ENCODE measurements around the gene RAB37. TPM values are rescaled to one million over a fixed set of nuclear protein-coding genes. Genes with fewer than 3 reads are reported as not detected.

RAB37 gene
- total and polyA plus RNA-seq, 2 of the 13 experiments (the other 11 are each of a cell fraction or from before 2014, with no cell fraction given): 0.91 to 3.7 TPM

DNA sequence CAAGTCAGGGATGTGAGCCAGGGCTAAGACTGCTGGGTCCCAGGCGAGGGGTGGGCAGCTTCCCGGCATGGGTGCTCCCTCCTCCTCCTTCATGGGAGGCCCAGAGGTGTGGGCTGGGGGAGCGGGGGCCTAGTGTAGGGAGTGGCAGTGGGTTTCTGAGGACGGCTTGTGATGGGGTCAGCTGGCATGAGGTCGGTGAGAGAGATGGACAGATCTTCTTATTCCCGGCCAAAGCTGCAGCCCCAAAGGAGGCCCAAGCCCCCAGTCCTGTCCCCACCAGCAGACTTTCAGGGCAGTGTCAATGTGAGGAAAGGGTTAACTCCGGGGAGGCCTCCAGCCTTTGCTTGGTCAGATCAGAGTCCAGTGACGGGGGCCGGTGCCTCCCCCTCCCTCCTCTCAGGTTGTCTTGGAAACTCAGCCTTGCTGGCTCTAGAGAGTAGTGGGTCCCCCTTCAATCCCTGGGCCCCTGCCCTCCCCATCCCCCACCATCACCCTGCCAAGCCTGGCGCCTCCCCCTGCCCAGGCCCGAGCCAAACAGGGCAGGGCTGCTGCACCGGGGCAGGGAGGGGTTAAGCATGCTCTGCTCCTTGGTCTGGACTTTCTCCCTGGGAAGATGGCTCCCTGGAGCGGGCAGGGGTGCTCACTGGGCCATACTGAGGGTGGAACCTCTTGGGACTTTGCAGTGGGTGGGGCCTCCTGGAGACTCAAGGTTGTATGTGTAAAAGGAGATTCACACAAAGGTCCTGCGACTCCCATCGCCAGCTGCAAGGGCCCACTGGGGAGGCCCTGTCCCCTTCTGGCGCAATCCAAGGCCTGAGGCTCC, 26.7 kb downstream of the RAB37 start (continued):
- 0 out of 2 replicates have a peak, but pooled peaks have one; percentile 7 for TF ChIP-seq BHLHE40 (IDR thresholded peaks at IDR 0.05; ENCODE audit: low read length)
- TF ChIP-seq NPAS2 (CRISPR knock-in tag; IDR thresholded peaks at IDR 0.05; ENCODE audit: borderline replicate concordance): no peak
- peak; percentile 75; the same call in 1 of the 2 replicates for TF ChIP-seq YEATS4 (CRISPR knock-in tag; IDR thresholded peaks at IDR 0.05; ENCODE audit: borderline replicate concordance)
- TF ChIP-seq ZNF607 (CRISPR knock-in tag; IDR thresholded peaks at IDR 0.05; ENCODE audit: borderline replicate concordance): peak; percentile 70; the same call in 1 of the 2 replicates
- TF ChIP-seq ZNF20 (CRISPR knock-in tag; IDR thresholded peaks at IDR 0.05): no peak
- TF ChIP-seq ZBTB38 (CRISPR knock-in tag; IDR thresholded peaks at IDR 0.05): peak; percentile 16; the same call in 1 of the 2 replicates
- TF ChIP-seq FOXA1 (IDR thresholded peaks at IDR 0.05): no peak
- 0 out of 2 replicates have a peak, but pooled peaks have one; percentile 28 for TF ChIP-seq FOXA1 (CRISPR knock-in tag; IDR thresholded peaks at IDR 0.05)
- no peak for TF ChIP-seq DDIT3 (CRISPR knock-in tag; IDR thresholded peaks at IDR 0.05)
- TF ChIP-seq ZFP90 (CRISPR knock-in tag; IDR thresholded peaks at IDR 0.05; ENCODE audit: borderline replicate concordance): peak; percentile 79
- TF ChIP-seq HNRNPLL (IDR thresholded peaks at IDR 0.05; ENCODE audit: low read depth, low read length, poor library complexity, severe bottlenecking): no peak
- no peak for TF ChIP-seq TIGD3 (CRISPR knock-in tag; IDR thresholded peaks at IDR 0.05; ENCODE audit: borderline replicate concordance)
- TF ChIP-seq ZNF776 (CRISPR knock-in tag; IDR thresholded peaks at IDR 0.05): peak; percentile 73
- peak; percentile 74; the same call in 1 of the 2 replicates for TF ChIP-seq ZBTB3 (CRISPR knock-in tag; IDR thresholded peaks at IDR 0.05; ENCODE audit: borderline replicate concordance, low read depth)
- TF ChIP-seq ZBTB1 (CRISPR knock-in tag; IDR thresholded peaks at IDR 0.05; ENCODE audit: borderline replicate concordance): no peak
- peak; percentile 77; the same call in 1 of the 2 replicates for TF ChIP-seq RCOR2 (CRISPR knock-in tag; IDR thresholded peaks at IDR 0.05)
- peak; percentile 83 for TF ChIP-seq YY1 (IDR thresholded peaks at IDR 0.05; ENCODE audit: insufficient read depth, insufficient replicate concordance, low read depth, low read length)
- TF ChIP-seq MYNN (CRISPR knock-in tag; IDR thresholded peaks at IDR 0.05; ENCODE audit: low read depth): no peak
- TF ChIP-seq TEAD3 (CRISPR knock-in tag; optimal IDR thresholded peaks at IDR 0.05; ENCODE audit: borderline replicate concordance): peak; percentile 68
- TF ChIP-seq NFE2L2 (IDR thresholded peaks at IDR 0.05; ENCODE audit: low read length): no peak
- TF ChIP-seq, protein P1, sequence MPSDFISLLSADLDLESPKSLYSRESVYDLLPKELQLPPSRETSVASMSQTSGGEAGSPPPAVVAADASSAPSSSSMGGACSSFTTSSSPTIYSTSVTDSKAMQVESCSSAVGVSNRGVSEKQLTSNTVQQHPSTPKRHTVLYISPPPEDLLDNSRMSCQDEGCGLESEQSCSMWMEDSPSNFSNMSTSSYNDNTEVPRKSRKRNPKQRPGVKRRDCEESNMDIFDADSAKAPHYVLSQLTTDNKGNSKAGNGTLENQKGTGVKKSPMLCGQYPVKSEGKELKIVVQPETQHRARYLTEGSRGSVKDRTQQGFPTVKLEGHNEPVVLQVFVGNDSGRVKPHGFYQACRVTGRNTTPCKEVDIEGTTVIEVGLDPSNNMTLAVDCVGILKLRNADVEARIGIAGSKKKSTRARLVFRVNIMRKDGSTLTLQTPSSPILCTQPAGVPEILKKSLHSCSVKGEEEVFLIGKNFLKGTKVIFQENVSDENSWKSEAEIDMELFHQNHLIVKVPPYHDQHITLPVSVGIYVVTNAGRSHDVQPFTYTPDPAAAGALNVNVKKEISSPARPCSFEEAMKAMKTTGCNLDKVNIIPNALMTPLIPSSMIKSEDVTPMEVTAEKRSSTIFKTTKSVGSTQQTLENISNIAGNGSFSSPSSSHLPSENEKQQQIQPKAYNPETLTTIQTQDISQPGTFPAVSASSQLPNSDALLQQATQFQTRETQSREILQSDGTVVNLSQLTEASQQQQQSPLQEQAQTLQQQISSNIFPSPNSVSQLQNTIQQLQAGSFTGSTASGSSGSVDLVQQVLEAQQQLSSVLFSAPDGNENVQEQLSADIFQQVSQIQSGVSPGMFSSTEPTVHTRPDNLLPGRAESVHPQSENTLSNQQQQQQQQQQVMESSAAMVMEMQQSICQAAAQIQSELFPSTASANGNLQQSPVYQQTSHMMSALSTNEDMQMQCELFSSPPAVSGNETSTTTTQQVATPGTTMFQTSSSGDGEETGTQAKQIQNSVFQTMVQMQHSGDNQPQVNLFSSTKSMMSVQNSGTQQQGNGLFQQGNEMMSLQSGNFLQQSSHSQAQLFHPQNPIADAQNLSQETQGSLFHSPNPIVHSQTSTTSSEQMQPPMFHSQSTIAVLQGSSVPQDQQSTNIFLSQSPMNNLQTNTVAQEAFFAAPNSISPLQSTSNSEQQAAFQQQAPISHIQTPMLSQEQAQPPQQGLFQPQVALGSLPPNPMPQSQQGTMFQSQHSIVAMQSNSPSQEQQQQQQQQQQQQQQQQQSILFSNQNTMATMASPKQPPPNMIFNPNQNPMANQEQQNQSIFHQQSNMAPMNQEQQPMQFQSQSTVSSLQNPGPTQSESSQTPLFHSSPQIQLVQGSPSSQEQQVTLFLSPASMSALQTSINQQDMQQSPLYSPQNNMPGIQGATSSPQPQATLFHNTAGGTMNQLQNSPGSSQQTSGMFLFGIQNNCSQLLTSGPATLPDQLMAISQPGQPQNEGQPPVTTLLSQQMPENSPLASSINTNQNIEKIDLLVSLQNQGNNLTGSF (CRISPR knock-in tag; IDR thresholded peaks at IDR 0.05): 0 out of 2 replicates have a peak, but pooled peaks have one; percentile 53
- peak; percentile 41; the same call in 1 of the 2 replicates for TF ChIP-seq FOXO1 (CRISPR knock-in tag; IDR thresholded peaks at IDR 0.05)

Data from HepG2 (cell line).